KOPT-K1 (cell line): ENCODE data around the gene CFAP119.

Experiments
- H3K27ac ChIP-seq: fragments of 200-600 bp; sonication (generic); 2 replicates; pipeline ENCODE4 v1.5.1; 2016; ENCODE audit warnings: antibody characterized with exemption, mild to moderate bottlenecking, low read depth, low read length; ENCODE audit not compliant: poor library complexity, severe bottlenecking
- H3K36me3 ChIP-seq: fragments of 200-600 bp; sonication (generic); 2 replicates; pipeline ENCODE4 v1.5.1; 2017; ENCODE audit warnings: antibody characterized with exemption, mild to moderate bottlenecking, low read length, moderate library complexity; ENCODE audit not compliant: insufficient read depth
- H3K9me3 ChIP-seq: fragments of 200-600 bp; sonication (generic); 2 replicates; pipeline ENCODE4 v1.5.1; 2017; ENCODE audit warnings: antibody characterized with exemption, low read length, mild to moderate bottlenecking; ENCODE audit not compliant: insufficient read depth, poor library complexity, severe bottlenecking

Gene CFAP119

DNA sequence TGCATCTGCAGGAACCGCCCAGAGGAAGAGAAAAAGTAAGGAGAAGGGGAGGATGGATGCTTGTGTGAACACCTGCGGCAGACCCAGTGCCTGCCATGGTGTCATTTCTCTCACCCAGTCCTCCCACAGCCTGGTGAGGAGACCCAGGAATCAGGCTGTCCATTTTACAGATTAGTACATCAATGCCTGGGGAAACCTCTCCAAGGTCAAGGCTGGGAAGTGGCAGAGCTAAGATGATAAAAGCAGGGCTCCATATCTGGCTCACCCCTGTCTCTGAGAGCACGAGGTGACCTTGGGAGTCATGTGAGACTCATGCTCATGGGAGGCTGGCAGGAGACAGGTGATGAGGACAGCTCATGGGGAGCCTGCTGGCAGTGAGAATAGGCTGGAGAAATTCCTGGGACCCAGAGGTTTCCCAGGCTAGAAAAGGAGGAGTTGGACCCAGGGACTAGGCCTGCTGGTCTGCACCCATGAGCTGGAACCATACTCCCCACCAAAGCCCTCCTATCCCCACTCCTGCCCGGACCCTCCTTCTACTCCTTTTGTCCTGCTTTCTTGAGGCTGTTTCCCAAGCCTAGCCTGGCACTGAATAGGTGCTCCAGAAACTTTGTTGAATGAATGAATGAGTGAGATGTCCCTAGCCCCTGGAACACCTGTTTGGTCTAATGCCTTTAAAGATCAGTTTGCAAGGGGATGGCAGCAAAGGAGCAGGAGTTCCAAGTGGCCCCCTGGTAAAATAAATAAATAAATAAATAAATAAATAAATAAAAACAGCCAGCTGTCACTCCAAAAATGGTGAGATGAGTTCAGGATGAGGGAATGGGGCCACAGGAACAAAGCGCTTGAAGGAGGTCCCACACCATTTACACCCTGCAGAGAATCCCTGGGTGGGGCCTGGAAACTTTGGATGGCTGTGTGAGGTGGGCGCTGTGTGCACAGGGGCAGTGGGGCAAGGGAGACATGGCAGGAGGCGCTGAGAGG lies 23.6 kb upstream of the CFAP119 start:
- H3K27ac ChIP-seq = no peak overlapping the region
- H3K36me3 ChIP-seq = no peaks in the 10 kb centered on the region
- H3K9me3 ChIP-seq = no peaks in the 10 kb centered on the region

DNA sequence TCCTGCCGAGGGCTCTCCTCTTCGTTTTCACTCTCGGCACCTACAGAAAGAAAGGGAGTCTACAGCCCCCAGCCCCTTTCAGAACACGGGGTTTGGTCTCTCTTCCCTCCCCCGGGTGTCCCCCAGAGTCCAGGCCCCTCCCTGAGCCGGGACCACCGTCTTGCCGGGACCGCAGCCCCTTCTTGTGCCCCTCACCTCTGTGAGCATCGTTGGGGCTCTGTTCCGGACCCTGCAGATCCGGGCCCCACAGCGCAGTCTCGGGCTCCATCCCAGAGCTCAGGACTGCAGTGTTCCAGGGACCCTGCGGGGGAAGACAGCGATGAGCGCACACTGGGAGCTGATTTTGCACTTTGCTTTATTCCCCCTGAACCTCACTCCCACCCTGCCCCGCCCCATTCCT lies 22.4 kb upstream of the CFAP119 start:
- no peaks in the 10 kb centered on the region for H3K36me3 ChIP-seq
- H3K27ac ChIP-seq = no peak overlapping the region
- H3K9me3 ChIP-seq = no peaks in the 10 kb centered on the region

DNA sequence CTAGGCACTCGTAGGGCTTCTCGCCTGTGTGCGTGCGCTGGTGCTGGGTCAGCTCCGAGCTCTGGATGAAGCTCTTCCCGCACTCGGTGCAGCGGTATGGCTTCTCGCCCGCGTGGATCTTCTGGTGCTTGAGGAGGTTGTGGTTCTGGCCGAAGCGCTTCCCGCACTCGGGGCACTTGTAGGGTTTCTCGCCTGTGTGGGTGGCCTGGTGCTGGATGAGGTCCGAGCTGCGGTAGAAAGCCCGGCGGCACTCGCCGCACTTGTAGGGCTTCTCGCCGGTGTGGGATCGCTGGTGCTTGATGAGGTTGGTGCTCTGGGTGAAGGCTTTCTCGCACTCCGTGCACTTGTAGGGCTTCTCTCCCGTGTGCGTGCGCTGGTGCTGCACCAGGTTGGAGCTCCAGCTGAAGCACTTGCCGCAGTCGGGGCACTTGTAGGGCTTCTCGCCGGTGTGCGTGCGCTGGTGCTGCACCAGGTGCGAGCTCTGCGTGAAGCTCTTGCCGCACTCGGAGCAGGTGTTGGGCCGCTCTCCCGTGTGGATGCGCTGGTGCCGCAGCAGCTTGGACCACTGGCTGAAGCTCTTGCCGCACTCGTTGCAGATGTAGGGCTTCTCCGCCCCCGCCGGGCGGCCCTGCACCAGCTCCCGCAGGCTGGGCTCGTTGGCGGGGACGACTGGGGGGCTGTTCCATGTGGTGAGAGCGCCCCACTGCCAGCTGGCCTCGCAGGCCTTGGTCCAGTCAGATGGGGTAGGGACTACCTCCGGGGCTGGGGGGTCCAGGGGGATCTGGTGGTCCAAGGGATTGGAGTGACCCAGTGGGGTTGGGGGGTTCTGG lies 21.6 kb upstream of the CFAP119 start:
- no peaks in the 10 kb centered on the region for H3K9me3 ChIP-seq
- no peaks in the 10 kb centered on the region for H3K36me3 ChIP-seq
- H3K27ac ChIP-seq = no peak overlapping the region

DNA sequence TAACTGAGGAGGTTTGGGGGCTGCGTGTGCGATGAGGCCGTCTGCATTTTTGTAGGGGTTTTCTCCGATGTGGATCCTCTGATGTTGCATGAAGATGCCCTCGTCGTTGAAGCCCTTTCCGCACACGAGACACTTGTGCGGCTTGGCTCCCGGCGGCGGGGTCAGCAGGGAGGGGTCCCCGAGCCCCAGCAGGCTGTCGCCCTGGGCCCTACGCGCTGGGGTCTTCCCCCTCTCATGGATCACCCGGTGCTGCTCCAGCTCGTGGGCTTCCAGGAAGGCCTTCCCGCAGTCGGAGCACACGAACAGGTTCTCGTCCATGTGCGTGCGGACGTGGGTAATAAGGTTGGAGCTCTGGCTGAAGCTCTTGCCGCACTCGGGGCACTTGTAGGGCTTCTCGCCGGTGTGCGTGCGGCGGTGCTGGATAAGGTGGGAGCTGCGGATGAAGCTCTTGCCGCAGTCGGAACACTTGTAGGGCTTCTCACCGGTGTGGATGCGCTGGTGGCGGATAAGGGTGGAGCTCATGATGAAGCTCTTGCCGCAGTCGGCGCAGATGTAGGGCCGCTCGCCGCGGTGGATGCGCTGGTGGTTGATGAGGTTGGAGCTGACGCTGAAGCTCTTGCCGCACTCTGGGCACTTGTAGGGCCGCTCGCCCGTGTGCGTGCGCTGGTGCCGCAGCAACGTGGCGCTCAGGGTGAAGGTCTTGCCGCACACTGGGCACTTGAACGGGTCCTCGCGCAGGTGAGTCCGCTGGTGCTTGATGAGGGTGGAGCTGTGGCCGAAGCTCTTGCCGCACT lies 20.8 kb upstream of the CFAP119 start:
- Histone ChIP-seq H3K36me3 (no peaks in the 10 kb centered on the region), H3K9me3 (no peaks in the 10 kb centered on the region), H3K27ac (no peak overlapping the region)

DNA sequence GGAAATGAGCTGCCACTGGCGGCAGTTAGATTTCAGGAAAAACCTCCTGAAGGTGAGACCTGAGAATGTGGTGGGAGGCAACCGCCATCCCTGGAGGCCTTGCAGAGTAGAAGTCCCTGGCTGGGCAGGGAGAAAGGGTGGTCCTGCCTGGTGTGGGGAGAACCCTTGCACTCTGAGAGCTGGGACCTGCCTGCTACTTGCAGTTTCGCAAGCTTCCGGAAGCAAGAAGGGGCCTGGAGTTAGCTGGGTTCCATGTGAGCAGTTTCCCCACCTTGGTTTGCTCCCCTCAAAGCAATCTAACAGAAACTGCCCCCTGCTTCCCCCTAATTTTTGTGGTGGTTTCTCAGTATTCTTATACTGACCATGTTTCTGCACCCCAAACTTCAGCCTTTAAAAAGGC lies 18.7 kb upstream of the CFAP119 start:
- peaks cover 6% of the 10 kb centered on the region; the same call in 1 of the 2 replicates for H3K36me3 ChIP-seq
- no peaks in the 10 kb centered on the region for H3K9me3 ChIP-seq
- H3K27ac ChIP-seq = no peak overlapping the region

DNA sequence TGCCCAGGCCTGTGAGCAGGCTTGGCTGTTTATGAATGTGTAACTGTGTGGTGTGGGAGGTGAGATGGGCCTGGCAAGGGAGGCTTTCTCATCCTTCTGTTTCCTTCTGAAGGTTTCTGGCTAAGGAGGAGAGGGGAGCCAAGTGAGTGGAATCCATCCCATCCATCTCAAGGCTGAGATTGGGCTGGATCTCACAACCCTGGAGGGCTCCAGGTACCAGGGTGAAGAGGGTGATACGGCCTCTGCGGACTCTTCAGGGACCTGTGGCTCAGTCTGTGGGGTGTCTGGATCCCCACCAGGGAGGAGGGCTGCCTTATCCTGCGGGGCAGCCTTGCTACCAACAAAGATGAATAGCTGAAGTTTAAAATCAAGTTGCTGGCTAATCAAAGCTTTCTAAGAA lies 18.2 kb upstream of the CFAP119 start:
- Histone ChIP-seq H3K9me3 (no peaks in the 10 kb centered on the region), H3K27ac (no peak overlapping the region), H3K36me3 (peaks cover 11% of the 10 kb centered on the region; the same call in 1 of the 2 replicates)

DNA sequence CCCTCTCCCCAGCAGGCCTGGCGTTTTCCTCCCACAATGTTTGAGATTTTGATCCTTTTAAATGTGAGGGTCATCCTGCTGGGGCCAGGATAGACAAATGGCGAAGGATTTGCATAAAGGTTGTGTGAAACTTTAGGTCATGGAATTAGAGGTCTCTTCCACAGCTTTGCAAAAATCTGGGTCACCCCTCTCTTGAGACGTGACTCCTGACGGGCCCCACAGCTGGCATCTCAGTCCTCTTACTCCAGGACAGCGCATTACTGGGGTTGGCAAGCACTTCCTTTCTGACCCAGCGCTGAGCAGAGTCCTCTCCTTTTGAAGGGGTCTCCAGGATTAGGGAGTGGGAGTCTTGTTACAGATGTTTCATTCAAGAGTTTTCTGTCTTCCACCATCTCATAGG lies 17.7 kb upstream of the CFAP119 start:
- Histone ChIP-seq H3K9me3 (no peaks in the 10 kb centered on the region), H3K36me3 (peaks cover 15% of the 10 kb centered on the region; the same call in 1 of the 2 replicates), H3K27ac (no peak overlapping the region)

DNA sequence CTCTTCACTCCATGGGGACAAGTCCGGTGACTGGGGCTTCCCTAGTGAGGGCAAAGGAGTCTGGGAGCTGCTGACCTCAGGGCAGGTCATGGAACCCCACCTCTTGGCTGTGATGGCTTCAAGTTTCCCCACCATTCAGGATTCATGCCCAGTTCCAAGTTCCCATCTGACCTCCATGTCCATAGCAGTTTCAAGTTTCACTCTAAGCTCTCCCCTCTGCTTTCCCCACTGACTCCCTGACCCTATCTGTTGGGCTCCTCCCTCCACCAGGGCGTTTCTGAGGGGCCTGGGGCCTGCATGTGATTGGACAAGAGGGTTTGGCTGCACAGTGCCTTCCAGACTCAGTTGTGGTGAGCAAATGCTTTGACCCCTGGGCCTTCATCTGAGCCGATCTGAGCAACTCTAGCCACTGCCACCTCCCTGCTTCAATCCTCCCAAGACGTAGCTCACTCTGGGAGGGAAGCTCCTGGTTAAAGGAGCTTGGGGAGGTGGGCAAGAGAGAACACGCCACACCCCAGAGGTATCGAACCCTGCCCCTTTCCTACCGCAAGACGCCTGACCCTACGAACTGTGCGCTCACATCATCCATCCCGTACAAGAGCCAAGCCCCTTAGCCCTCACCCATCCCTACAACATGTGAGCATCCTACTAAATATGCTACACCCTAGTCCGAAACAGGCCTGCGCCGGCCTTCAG lies 16.8 kb upstream of the CFAP119 start:
- no peaks in the 10 kb centered on the region for H3K9me3 ChIP-seq
- H3K36me3 ChIP-seq = peaks cover 24% of the 10 kb centered on the region
- H3K27ac ChIP-seq = no peak overlapping the region

DNA sequence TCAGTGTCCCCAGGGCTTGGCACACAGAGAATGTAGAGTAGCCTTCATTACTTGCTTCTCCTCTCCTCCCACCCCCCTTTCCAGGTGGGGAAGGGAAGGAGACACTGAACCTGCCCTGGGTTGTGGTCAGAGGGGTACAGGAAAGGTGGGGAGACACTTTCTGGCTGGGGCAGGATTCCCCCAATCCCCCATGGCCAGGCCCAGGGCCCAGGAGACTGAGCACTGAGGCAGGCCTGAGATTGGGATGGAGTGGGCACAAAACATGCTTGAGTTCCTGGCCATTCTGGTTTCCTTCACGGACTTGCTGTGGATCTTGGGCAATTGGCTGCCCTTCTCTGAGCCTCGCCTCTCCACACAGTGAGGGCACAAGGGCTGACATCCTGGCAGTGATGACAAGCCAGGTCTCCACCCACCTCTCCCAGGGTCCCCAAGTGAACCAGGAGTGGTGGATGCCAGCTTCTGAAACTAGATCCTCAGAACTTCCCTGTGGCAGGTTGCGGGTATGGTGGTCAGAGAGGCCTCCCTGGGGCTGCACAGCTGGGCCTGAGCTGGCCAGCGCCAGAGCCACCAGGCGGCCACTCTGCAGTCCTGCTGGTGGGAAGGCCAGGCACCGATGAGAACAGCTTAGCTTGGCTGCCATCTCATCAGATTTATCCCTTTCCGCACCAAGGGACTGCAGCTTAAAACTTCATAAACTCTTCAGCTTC lies 15.9 kb upstream of the CFAP119 start:
- H3K9me3 ChIP-seq = no peaks in the 10 kb centered on the region
- peaks cover 34% of the 10 kb centered on the region for H3K36me3 ChIP-seq
- no peak overlapping the region for H3K27ac ChIP-seq

DNA sequence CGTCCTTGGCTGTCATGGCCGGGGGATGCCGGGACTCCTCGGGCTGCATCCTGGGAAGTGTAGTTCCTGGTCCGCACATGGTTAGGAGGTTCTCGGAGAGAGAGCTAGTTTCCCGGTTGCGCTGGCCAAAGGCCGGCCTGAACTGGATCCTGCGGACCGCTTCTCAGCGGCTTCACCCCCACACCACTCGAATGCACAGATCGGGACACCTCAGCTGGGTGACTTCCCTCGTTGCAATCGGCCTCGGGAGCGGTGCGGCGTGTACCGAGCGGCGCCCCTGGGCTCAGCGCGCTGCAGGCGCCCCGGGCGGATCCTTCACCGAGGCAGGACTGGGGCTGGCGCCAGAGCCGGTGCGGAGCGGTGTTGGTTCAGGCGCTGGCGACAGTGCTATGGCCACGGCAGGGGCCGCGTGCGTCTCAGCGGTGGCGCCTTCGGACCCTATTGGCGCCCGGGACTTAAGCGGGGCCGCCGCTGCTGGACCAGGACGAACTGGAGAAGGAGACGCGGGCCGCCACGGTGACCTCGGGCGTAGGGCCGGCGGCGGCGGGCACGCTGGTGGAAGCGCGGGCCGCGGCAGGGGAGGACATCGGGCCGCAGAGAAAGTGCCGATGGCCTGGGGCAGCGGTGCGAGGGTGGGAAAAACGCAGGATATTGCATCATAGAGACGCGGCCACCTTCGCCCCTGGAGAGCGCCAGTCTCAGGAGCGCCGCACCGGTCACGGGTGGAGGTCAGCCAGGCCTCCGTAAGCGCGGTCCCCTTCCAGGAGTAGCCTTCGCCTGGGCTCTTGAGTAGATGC lies 13.7 kb upstream of the CFAP119 start:
- Histone ChIP-seq H3K27ac (no peak overlapping the region), H3K36me3 (peaks cover 55% of the 10 kb centered on the region), H3K9me3 (no peaks in the 10 kb centered on the region)

DNA sequence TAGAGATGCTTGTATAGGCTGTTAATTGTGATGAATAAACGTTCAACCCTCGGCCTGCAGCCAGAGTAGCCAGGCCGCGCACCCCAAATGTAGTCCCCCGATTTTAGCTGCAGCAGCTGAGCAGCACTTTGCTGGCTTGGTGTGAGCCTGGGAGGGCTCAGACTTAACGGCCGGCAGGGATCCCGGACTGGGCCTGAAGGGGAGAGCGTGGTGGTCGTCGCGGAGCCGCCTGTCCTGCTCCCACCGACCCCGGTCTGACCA lies 13.2 kb upstream of the CFAP119 start:
- H3K27ac ChIP-seq = no peak overlapping the region
- H3K36me3 ChIP-seq = peaks cover 60% of the 10 kb centered on the region
- H3K9me3 ChIP-seq = no peaks in the 10 kb centered on the region

DNA sequence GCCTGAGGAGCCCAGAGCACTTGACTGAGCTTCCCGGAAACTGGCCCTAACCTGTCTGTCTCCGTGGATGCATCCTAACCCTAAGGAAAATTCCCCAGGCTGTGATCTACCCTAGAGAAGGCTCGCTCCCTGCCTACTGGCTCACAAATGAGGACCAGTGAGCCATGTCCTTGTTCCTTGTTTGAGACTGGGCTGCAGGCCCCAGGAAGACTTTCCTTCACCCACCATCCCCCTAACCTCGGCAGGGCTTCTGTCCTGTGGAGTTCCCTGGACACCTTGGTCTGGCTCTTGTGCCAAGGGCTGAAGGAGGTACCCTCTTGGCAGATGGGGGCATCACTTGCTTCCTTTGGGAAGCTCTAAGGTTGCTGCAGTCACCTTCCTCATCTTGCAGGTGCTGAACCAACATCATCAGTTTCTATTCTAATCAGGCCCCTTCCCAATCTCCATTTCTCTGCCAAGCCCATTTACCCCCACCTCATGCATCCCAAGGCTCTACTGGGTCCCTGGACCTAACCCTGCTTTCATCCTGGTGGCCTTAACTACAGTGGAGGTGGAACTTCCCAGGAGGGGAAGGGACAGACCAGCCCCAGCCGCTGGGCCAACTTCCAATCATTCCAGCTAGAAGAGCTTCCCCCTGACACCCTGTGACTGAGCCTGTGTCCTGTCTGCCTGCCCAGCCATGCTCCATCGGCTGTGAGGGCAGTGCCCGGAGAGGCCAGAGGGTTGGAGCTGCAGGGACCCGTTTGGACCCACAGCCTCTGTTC lies 12.7 kb upstream of the CFAP119 start:
- H3K27ac ChIP-seq = no peak overlapping the region

DNA sequence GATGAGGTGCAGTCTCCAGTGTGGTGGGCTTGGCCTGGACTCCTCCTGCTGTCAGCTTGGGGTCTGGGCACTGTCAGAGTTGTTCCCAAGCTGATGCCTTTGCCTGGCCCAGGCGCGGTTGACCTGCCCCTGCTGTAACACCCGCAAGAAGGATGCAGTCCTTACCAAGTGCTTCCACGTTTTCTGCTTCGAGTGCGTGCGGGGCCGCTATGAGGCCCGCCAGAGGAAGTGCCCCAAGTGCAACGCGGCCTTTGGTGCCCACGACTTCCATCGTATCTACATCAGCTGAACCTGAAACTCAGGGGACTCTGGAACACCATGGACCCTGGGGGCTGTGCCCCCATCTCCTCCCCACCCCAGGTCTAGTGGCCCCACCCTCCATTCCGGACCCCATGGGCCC lies 12.0 kb upstream of the CFAP119 start:
- H3K9me3 ChIP-seq = no peaks in the 10 kb centered on the region
- H3K36me3 ChIP-seq = peaks cover 73% of the 10 kb centered on the region
- H3K27ac ChIP-seq = no peak overlapping the region

More for the DNA sequence above, 12.7 kb upstream of the CFAP119 start:
- Histone ChIP-seq H3K9me3 (no peaks in the 10 kb centered on the region), H3K36me3 (peaks cover 66% of the 10 kb centered on the region)
